Measurements from ENCODE around the gene CLRN3.

The CLRN3 gene

DNA sequence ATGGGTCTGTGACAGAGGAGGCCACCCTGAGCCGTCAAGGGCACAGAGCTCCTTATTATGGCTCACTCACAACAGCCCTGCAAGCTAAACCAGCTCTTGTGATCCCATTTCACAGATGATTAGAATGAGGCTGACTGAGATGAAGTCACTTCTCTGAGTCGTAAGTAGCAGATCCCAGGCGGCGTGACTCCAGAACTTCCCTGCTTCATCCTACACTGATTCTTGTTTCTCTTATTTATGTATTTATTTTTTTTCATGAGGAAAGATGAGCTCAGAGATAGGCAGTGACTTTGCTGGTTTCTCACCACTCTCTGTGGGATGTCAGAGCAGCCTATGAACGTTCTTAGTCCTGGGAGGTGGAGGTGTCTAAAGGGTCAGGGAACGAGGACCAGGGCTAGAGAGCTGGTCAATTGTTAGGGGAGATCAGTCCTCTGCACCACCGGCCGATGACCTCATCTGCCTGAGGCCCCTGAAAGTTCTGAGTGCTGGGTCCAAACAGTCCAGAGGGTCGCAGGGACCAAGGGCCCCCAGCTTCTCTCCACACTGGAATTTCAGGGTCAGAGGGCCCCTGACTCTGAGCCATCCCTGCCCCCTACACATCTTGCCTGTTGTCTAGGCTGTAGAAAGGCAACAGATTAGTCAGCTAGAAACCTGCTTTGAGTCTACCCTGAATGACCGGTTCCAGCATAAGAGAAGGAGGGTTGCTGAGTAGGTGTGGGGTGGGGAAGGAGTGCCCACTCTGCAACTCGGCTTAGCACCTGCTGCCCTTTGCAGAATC is 17.9 kb downstream of the CLRN3 start:
- DNase-seq (ENCODE audit: low read depth), result no peak

DNA sequence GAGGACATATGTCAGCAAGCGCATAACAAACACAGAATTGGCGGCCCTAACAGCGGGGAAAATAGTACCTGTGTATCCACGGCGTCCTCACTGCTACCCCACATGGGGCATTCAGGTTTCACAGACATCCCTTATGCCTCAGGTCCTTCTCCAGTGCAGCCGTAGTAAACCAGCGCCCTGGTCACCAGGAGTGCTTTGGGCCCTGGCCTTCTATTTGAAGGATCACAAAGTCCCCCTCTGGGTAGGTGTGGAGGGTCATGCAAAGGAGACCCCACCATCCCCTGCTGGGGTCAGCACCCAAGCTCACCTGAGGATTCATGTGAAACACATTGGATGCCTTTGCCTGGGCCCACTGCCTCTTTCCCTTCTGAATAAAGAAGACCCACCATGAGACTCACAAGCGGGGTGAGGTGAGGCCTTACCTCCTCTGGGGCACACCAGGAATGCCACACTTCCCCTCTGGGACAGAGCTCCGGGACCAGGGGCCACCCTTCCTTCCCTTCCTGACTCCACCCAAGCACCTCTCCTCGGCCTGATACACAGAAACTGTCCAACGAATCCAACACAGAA is 18.8 kb downstream of the CLRN3 start:
- DNase-seq (ENCODE audit: low read depth), result no peak

DNA sequence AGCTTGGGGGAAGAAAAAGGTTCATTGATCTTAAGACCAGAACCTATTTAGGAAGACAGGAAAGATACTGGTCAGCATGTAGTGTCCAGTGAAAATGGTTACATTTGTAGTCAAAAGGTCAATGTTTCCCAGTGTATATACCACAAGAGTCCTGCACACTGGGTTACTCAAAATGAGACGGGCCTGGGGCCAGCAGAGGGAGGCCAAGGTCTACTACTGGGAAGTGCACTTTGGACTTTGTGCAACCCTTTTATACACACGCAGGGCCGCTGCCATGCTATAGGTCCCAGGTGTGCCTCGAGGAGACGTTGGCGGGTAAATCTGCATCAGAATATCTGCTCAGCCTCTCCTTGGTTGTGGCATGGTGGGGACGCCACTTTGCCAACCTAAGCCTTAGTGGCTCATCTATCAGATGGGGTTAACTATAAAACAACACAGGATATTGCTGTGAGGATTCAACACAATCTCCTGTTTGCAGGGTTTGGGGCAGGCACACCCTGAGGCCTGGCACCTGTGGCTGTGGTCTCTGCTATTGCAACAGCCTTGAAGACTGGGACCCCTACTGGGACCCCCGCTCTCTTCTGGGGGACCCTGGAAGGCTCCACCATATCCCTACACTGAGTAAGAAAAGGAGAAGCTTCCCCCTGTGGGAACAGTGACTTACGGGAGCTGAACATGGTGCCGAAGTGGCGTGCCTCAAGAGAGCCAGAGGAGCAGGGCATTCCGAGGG is 19.7 kb downstream of the CLRN3 start:
- DNase-seq (ENCODE audit: low read depth), result no peak

DNA sequence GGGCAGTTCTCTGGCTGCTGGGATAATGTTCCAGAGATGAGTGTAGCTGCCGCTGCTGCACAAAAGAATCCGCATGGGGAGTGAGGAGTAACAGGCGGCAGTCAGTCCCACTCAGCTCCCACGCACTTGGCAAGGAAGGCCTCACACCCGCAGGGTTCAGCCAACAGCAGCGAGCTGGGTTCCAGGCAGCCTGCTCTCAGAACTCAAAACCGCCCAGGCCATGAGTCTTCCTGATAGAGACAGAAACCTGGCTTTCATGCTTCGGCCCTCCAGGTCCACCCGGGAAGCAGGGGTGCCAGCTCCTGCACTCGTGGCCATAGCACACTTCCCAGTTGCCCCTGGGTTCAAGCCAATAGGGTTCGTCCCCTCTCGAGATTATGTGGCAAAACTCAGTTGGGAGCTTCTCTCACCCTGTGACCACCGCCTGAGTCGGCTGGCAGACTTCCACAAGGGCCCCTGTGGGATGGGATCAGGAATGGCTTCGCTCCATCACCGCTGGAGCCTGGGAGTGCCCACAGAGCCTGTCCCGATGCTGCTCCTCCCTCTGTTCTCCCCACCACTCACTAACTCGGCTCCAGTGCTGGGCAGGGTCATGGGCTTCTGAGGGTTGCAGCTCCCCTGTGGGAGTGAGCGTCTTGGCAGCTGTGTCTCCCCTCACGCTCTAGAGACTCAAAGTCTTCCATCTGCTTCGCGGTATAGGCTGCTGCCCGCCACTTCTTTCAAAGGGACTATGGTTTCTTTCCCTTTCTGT is 20.6 kb downstream of the CLRN3 start:
- DNase-seq (ENCODE audit: low read depth), result no peak

DNA sequence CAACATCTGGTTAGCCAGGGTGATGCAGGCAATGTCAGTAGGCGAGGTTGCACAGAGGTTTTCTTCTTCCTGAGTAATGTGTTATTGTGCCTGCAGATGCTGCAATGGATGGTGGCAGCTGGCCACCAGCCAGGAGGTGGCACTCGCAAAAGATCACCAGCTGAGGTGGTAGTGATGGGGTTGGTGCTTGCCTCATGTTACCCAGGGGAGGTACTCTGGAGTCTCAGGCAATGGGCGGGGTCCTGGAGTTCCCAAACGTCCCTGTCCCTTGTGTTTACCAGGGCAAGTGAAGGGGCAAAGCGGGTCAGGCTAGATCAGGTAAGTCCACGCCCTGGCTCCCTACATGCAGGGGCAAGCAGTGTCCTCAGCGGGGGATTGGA is 21.1 kb downstream of the CLRN3 start:
- DNase-seq (ENCODE audit: low read depth), result no peak

DNA sequence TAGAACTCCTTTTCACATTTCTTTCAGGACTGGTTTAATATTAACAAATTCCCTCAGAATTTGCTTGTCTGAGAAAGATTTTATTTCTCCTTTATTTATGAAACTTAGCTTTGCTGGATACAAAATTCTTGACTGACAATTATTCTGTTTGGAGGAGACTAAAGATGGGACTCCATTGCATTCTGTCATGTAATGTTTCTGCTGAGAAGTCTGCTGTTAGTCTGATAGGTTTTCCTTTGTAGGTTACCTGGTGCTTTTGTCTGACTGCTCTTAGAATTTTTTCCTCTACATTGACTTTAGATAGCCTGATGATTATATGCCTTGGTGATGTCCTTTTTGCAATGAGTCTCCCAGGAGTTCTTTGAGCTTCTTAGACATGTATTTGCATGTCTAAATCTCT is 23.4 kb downstream of the CLRN3 start:
- DNase-seq (ENCODE audit: low read depth), result no peak

DNA sequence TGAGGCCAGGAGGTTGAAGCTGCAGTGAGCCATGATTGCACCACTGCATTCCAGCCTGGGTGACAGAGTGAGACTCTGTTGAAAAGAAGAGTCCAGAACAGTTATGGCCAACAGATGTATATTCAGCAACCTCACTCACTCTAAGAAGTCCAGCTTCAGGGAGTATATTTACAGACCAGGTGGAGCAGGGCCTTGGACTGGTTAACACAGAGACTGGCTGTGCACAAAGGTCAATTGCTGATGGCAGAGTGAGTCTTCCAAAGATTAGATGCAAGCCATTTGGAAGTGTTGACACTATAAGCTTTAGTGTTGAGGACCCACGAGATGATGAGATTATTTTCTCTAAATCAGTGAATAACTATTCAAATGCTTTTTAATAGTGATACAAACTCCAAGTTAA is 24.9 kb downstream of the CLRN3 start:
- DNase-seq (ENCODE audit: low read depth), result no peak

DNA sequence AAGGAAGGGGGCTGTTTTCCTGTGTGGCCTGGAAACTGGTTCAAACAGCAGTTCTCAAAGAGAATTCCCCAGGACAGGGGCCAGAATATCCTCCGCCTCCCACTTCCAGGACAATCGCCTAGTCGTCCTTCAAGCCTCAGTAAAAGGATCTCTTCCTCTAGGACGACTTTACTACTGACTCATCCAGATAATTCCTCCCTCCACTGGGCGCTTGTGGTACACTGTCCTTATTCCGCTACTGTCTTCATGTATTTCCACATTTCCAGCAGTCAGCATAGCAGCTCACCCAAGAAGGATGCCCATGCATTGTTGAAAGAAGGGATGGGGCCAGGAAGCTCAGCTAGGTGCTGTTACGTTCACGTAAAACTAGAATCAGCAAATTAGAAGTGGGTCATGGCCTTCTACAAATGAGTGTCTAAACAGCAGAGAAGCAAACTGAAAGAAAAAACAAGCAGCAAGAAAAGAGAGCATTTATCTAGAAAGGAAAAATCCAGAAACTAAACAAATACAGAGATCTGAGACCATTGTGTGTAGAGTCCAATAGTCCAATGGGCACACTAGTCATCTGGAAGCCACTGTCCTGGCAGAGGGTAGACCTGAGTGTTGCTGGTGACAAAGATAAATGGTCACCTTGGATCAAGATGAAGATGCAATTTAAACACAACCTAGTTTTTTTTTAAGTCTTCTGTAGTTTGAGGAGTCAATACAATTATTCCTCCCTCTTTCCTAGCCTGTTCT is 26.3 kb downstream of the CLRN3 start:
- no peak for DNase-seq (ENCODE audit: low read depth)

DNA sequence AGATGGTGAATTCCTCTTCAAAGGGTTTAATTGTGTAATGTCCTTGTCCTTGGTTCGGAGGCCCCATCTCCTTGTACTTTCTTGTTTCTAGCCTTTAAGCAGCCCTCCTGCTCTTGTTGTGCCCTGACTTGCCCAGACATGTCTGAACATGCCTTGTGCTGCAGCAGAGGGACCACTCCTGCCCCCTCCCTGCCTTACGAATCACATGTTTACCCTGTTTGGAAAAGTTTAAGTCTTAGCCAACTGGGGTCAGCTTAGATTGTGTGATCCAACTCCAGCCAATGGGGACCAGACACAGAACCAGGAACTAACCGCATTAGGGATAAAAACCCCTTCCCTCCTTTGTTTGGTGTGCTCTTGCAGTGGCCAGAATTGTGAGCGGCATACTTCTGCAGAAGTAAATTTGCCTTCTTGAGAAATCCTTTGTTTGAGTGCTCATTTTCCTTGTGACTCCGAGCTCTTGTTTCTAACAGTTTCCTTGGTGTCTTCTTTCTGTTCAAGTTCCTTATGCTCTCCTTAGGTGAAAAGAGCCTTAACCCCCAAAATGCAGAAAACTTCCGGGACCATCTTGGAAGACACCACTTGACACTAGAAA is 29.4 kb downstream of the CLRN3 start:
- no peak for DNase-seq (ENCODE audit: low read depth)

DNA sequence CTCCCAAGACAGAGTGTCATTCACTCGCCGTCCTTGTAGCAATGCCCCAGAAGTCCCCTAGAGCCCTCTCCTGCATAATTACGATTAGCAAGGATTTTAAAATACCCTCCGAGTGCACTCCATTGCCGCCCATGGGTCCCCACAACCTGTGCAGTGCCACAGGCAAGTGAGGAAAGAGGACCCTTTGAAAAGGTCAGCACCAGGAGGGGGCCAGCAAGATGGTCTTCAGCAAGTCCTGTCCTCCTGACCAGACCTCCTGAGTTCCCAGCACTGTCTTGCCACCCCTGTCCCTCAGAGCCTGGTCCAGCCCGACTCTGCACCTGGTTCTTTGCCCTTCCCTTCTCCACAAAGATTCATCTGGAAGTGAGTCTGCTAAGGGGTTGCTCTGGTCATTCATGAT is 32.1 kb downstream of the CLRN3 start:
- DNase-seq (ENCODE audit: low read depth), result no peak

DNA sequence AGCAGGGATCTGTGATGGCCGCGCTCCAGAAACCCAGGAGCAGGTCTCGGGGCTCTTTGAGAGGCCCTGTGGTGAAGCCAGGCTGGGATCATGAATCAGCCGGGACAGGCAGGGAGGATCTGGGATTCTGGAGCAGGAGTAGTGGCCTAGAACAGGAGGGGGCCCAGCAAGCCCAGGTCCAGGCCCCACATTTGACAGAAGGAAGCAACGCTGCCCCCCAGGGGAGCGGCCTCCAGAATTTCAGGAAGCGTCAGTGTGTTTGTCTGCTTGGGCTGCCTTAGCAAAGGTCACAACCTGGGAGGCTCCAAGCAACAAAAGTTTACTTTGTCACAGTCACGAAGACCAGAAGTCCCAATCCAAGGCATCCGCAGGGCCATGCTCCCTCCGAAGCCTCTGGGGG is 36.8 kb downstream of the CLRN3 start:
- DNase-seq (ENCODE audit: low read depth), result no peak

DNA sequence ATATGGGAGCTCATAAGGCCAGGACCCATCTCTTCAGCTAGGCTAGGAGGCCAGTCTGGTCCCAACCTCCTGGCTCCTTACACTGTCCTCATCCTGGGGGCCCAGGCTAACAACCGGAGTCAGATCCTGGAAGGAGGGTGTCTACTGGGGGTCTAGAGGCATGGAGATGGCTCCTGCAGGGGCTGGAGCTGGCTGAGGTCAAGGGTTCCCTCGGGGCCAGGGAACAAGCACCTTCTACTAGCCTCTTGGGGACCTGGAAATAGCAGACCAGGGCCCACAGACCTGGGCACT is 37.2 kb downstream of the CLRN3 start:
- no peak for DNase-seq (ENCODE audit: low read depth)

DNA sequence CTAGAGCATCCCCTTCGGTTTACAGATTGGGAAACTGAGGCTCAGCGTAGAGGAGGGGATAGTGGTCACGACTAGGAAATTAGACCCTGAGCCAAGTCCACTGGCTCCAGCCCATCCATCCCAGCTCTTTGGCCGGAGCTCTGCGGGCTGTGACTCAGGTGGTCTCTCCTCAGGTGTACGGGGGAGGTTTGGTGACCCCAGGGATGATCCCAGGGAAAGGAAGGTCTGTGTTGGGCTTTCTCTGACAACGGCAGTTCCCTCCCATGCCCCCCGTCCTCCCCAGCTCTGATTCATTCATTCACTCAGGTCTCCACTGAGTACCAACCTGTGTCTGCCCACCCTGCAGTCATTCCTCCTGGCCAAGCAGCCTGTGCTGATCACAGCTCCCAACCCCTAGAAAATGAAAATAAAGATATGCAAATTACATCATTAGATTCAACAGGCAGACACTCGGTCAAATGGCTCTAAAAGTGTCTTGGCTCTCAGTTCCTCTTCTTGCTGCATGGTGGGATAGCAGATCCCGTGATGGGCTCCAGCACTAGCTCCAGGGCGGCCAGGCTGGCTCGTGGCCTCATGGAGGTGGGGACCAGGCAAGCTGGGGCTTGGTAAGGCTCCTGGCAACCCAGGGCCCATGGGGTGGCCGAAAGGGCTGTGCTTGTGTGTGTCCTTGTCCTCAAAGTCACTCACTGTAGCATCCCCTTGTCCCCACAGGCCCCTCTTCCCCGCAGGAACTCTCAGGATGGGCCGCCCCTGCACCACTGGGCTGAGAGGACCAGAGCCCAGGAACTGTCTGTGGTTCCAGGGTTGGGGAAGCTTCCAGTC is 37.8 kb downstream of the CLRN3 start:
- no peak for DNase-seq (ENCODE audit: low read depth)

DNA sequence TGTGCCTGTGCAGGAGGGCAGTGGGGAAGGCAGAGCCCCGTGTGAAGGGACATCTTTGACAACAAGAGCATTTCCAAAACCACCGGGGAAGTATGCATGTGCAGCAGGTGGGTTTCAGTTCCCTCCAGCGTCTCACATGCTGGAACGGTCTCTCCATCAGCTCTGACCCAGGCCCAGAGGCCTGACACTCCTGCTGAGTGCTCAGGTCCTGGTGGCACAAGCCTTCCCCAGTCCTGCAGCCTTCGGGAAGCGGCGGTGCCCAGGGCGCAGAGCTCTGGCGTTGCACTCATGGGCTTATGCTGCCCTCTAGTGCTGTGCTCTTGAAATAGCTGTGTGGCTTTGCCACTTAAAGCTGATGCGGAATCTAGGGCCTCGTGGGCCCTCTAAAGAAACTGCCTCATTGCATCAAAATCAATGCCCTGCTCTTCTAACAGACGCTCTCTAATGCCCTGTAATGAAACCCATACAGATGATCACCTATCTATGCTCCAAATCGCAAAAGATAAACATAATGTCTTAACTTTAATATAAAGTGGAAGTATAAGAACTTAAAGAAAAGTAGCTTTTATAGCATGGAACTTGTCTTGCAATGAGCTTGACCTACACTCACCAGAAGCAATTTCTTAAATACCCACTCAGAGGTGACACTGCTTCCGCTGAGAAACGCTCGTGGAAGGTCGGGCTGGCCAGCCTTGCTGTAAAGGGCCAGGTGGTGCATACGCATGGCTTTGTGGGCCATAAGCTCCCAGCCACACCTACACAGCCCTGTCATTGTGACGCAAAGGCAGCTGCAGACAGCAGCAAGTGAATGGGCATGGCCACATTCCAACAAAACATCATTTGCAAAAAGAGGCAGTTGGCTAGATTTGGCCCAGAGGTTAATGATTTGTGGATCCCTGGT is 38.6 kb downstream of the CLRN3 start:
- DNase-seq (ENCODE audit: low read depth), result peak; percentile 21

DNA sequence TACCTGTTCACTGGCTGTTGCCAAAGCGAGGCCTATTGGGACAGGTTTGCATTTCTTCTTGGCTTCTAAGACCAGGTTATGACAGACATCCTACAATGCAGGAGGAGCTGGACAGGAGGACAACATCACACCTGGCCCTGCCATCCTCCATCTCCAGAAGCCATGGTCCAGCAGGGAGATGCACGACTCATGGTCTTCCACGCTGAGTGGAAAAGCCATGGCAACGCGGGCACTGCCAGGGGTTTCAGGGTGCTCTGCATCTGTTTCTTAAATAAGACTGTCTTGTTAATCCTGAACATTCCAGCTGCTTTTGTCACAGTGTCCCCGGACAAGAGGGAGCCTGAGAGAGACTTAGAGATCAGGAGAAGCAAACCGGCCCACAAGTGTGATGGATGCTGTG is 40.3 kb downstream of the CLRN3 start:
- DNase-seq (ENCODE audit: low read depth), result no peak

DNA sequence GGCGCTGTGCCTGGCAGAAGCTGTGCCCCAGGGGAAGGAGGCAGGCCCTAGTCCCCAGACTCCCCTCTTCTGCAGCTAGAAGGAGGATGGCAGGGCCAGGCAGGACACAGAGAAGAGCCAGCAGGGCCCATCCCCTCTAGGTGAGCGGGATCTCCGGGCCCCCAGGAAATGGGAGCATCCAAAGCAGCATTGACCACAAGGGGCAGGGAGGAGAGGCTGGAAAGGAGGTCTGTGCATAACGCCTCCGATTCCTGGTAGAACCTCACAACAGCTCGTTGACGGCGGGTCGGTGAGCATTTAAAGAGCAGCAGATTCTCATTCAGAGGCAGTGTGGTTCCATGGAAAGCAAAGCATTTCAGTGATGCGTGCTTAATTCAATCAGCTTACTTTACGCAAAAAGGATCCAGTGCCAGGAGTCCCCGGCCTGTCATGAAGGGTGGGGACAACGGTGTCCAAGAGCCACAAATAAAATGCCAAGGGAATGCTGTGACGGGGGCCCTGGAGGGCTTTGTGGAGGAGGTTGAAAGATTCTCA is 41.0 kb downstream of the CLRN3 start:
- DNase-seq (ENCODE audit: low read depth), result no peak

DNA sequence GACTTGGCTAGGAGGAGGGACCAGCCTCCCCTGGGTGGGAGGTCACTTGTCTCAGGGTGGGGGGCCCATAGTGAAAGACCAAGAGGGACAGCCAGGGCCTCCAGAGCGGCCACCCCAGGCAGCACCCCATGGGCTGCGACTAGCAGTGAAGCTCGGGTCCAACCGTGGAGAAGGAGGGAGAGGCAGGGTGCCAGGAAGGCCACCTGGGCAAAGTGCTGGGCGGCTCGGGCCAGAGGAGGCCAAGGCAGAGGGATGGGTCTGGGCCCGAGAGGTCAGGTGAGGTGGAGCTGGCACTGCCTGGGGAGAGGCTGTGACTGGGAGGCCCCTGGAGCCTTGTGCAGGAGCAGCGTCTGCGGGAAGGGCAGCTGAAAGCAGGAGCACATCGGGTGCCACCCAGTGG is 41.8 kb downstream of the CLRN3 start:
- DNase-seq (ENCODE audit: low read depth), result no peak

DNA sequence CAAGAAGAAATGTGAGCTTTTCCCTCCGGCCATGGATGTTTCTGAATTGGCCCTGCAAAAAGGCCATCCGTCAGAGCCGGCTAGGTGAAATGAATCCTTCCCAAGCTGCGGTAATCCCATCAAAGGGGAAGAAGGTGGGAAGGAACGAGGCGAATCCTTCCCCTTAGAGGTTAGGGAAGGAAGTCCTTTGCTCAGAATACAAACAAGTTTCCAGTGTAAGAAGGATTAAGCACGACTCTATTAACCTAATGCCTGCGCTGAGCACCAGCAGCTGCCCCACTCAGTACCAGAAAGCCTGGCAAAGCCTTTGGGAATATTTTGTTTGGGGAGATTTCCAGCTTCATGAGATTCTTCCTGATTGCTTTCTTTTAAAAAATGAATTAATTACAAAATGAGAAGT is 42.8 kb downstream of the CLRN3 start:
- no peak for DNase-seq (ENCODE audit: low read depth)

DNA sequence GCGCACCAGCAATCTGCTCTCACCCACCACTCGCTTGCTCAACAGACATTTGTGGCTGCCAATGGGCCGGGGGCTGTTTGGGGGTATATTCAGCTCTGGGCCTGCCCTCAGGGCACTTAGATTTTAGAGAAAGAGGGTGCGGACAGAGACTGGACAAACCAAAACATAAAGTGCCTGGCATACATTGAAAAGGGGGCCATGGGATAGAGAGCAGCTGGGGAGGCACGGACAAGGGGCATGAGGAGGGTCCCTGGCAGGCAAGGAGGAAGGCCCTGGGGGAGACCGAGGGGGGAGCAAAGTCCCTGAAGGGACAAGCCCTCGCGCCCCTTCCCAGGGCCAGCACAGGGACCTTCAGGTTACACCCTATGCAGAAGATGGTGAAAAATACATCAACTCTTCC is 43.5 kb downstream of the CLRN3 start:
- no peak for DNase-seq (ENCODE audit: low read depth)

DNA sequence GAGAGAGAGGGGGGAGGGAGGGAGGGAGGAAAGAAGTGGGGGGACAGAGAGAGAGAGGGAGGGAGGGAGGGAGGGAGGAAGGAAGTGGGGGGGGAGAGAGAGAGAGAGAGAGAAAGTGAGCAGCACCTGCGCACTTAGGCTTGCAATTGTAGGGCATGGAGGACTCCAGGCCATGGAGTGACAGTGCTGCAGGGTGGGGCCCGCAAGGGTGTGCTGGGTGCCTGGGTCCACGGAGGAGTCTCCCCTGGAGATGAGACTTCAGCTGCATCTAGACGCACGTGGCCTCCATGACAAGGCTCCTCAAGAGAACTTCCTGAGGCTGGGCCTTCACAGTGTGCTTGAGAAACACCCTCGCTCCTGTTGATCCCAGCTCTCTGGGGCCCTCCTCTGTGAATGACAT is 44.5 kb downstream of the CLRN3 start:
- DNase-seq (ENCODE audit: low read depth), result no peak

All from activated T-cell treated with anti-CD3 and anti-CD28 coated beads for 48 hours (primary cell).